ENCODE results near the gene RPTOR. TPM values are rescaled to one million over a fixed set of nuclear protein-coding genes. Genes with fewer than 3 reads are reported as not detected.
"Not testable (repeated sequence)": the region's sequence is repeated elsewhere in the genome, so short reads cannot be mapped to it uniquely, and the experiment has no call there.

The RPTOR gene
- total RNA-seq, 1 donor: 29.8 TPM

DNA sequence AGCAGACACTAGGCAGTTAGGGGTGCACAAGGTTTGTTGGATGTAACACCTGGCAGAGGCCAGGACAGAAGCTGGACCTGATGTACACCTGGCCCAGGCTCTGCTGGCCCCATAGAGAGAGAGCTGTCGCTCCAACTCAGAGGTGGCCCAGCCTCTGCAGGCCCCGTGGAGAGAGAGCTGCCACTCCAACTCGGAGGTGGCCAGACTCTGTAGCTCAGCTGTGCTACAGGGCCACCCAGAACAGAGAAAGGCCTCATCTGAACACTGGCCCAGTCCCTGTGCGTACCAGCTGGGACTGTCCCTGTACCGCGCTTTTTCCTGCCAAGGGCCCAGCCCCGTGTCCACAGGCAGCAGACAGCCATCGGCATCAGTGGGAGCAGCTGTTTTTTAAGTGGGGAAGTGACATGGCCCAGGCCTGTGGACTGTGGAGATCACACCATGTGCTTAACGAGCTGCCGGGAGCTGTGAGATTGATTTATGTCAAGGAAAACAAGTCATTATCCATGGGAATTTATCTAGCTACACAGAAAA is 270.6 kb downstream of the RPTOR start:
- Histone ChIP-seq H3K9me3 (ENCODE audit: low read depth, low read length) (no peaks in the 10 kb centered on the region), H3K27me3 (ENCODE audit: insufficient read depth, low read length) (no peaks in the 10 kb centered on the region), H3K4me1 (ENCODE audit: insufficient read depth, low read length) (peaks cover 23% of the 10 kb centered on the region), H3K4me3 (ENCODE audit: low read length) (no peak overlapping the region)

DNA sequence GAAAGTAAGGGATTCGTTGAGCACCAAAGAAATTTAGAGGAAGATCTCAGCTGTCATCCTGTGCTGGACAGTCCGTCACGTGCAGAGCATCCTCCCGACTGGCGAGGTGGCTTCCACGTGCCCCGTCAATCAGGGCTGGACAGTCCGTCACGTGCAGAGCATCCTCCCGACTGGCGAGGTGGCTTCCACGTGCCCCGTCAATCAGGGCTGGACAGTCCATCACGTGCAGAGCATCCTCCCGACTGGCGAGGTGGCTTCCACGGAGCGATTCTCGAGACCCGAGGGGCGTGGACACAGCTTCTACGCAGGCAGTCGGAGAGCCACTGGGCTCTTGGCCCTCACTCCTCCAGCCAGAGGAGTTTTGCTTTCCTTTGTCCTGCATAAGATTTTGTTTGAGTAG is 271.1 kb downstream of the RPTOR start:
- not testable (repeated sequence) for H3K4me3 ChIP-seq (ENCODE audit: low read length); H3K9me3 ChIP-seq (ENCODE audit: low read depth, low read length); H3K27me3 ChIP-seq (ENCODE audit: insufficient read depth, low read length)
- H3K4me1 ChIP-seq (ENCODE audit: insufficient read depth, low read length): peaks cover 28% of the 10 kb centered on the region

DNA sequence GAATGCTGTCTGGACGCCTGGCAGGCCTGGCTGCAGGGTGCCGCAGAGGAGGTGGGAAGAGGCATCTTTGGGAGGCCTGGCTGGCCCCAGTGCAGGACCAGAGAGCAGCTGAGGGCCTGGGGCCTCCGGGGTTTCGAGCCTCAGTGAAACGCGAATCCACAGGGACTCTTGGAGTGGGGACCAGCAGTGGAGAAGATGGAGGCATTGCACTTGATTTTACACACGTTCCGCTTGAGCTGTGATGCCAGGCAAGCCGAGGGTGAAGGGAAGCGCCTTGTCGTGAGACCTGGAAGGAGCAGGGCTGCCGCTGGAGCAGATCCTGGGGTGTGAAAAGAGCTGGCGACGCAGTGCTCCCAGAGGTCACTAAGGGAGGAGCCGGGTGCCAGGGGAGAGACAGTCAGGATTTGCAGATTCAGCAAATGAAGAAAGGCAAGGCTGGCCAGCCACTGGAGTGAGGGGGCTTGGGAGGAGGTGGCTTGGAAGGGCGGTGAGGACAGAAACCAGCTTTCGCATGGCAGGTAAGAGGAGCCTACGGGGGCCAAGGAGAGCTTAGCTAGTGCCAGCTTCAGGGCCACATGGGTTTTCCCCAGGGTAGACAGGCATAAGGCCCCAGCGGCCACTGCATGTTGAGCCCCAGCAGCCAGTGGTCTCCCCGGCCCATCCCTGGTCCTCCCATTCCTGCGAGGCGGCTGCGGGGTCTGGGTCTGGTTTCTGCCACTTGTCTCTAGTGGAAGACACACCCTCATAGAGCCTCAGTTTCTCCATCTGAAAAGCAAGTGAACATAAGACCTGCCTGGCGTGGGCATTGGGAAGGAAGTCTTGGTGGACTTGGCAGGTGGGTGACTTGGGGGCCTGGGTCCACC is 271.8 kb downstream of the RPTOR start:
- no peaks in the 10 kb centered on the region for H3K9me3 ChIP-seq (ENCODE audit: low read depth, low read length)
- H3K27me3 ChIP-seq (ENCODE audit: insufficient read depth, low read length): no peaks in the 10 kb centered on the region
- no peak overlapping the region for H3K4me3 ChIP-seq (ENCODE audit: low read length)
- H3K4me1 ChIP-seq (ENCODE audit: insufficient read depth, low read length): peaks cover 35% of the 10 kb centered on the region

DNA sequence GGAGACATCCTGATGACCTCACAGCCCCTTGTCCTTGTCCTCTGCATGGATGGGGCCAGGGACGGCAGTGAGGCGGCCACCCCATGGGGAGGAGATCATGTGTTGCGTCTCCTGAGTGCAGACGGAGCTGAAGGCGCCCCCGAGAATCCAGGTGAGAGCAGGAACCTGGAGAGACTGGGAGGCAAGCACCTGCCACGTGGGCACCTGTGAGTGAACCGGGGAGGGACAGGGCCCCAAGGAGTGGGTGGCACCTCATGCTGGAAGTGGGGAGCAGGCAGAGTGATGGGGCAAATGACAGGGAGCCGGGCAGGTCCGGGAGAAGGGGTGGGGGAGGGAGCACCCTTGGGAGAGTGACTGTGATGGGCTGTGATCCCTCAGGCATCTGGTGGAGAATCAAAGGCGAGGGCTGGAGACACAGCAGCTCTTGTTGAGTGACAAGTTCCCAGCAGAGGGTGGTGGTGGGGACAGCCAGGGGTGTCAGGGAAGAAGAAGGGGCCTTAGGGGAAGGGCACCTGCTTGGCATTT is 272.7 kb downstream of the RPTOR start:
- Histone ChIP-seq H3K27me3 (ENCODE audit: insufficient read depth, low read length) (no peaks in the 10 kb centered on the region), H3K9me3 (ENCODE audit: low read depth, low read length) (no peaks in the 10 kb centered on the region), H3K4me3 (ENCODE audit: low read length) (no peak overlapping the region)

DNA sequence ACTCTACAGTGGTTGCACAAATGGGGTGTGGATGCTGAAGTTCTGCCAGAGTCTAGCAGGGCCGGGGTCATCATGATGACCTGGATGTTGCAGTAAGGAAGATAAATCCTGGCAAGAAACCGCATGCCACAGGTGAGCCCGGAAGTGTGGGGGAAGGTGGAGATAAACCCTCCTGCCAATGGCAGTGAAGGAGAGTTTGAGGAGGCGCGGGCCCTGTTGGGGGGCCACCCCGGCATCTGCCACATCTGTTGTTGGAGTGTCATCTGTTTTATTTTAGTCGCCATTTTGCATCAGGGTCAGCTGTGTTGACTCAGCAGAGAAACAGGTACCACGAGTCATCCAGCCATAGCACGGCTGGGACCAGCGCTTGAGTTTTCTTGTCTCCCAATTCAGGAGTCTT is 273.2 kb downstream of the RPTOR start:
- no peaks in the 10 kb centered on the region for H3K9me3 ChIP-seq (ENCODE audit: low read depth, low read length)
- H3K4me1 ChIP-seq (ENCODE audit: insufficient read depth, low read length): peaks cover 31% of the 10 kb centered on the region
- no peaks in the 10 kb centered on the region for H3K27me3 ChIP-seq (ENCODE audit: insufficient read depth, low read length)
- H3K4me3 ChIP-seq (ENCODE audit: low read length): no peak overlapping the region

More for the DNA sequence above, 272.7 kb downstream of the RPTOR start:
- H3K4me1 ChIP-seq (ENCODE audit: insufficient read depth, low read length): peaks cover 31% of the 10 kb centered on the region

DNA sequence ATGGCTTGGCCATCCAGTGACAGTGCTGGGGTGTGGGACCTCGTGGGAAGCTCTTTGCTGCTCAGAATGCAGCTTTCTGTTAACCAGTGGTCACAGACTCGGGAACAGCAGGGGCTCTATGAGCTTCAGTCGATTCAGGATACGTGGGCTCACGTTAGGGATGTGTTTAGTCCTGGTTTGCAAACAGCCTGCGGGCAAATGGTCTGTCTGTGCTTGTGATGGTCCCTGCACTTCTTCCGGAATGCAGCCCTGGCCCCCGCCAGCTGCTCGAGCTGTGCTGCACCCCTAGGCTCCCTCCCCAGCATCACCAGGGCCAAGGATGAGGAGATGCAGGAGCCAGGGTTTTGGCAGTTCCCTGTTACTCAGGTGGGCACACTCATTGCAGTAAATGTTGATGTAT is 274.2 kb downstream of the RPTOR start:
- Histone ChIP-seq H3K27me3 (ENCODE audit: insufficient read depth, low read length) (no peaks in the 10 kb centered on the region), H3K9me3 (ENCODE audit: low read depth, low read length) (no peaks in the 10 kb centered on the region), H3K4me3 (ENCODE audit: low read length) (no peak overlapping the region), H3K4me1 (ENCODE audit: insufficient read depth, low read length) (peaks cover 31% of the 10 kb centered on the region)

DNA sequence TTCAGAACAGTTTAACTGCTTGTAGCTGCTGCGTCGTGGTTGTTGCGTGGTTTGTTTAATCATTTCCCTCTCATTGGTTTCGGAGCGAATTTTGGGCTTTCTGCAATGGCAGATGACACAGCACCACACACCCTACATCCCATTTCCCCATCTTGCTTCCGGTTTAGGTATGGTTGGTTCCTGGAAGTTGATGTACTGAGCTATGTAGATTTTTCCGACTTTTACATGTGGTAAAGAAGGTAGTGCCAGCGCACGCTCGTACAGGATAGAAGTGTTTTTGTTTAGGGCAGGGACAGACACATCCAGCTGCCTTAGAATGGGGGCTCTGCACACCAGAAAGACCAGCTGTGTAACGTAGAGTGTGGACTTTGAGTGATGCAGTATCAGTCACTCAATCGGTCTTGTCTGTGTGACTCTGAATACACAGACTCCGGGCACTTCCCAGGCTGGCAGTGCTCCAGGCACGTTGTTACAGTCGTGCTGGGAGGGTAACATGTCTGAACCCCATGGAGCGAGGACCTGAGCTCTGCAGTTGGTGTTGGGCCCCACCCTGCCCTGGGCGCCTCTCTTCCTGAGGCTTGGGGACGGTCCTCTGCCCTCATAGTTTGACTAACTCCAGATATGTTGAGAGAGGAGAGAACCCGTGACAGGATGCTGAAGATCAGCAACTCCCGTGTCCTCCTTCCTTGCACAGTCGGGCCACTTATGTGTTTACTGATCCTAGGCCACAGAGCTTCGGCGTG is 275.0 kb downstream of the RPTOR start:
- no peaks in the 10 kb centered on the region for H3K9me3 ChIP-seq (ENCODE audit: low read depth, low read length)
- H3K27me3 ChIP-seq (ENCODE audit: insufficient read depth, low read length): no peaks in the 10 kb centered on the region
- H3K4me3 ChIP-seq (ENCODE audit: low read length): no peak overlapping the region
- peaks cover 31% of the 10 kb centered on the region for H3K4me1 ChIP-seq (ENCODE audit: insufficient read depth, low read length)

DNA sequence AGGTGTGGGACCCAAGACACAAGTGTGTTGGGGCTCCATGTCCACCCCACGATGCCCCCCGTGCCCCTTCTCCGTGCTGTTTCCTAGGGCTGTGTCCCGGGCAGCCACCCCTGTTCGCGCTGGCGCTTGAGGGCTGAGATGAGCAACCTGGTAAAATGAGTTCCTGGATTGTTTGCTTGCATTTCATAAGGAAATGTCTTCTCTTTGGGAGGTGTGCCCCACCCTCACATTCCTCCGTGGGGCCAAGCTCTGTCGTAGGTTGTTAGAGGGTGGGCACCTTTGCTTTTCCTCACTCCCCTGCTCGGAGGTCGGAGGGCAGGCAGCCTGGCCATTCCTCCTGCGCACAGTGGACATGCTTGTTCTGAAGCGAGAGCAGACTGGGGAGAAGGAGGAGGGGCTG is 275.7 kb downstream of the RPTOR start:
- Histone ChIP-seq H3K27me3 (ENCODE audit: insufficient read depth, low read length) (no peaks in the 10 kb centered on the region), H3K4me3 (ENCODE audit: low read length) (no peak overlapping the region), H3K9me3 (ENCODE audit: low read depth, low read length) (no peaks in the 10 kb centered on the region), H3K4me1 (ENCODE audit: insufficient read depth, low read length) (peaks cover 31% of the 10 kb centered on the region)

DNA sequence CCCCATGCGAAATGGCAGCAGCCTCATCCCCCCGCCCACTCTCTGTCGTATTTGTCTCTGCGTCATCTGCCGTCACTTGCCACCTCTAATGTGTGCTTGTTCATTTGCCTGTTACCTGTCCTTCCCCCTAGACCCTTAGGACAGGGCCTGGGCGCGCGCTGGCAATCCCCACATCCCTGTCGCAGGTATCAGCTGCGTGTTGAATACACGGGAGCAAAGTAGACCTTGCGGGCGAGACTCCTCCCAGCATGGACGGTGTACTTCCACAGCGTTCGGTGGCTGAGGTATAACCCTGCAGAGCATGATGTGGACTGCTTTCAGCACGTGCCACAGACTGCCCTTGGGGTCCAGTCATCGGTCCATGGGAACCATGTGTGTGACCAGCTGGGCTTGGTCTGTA is 276.9 kb downstream of the RPTOR start:
- H3K4me1 ChIP-seq (ENCODE audit: insufficient read depth, low read length): peaks cover 34% of the 10 kb centered on the region
- no peaks in the 10 kb centered on the region for H3K27me3 ChIP-seq (ENCODE audit: insufficient read depth, low read length)
- H3K4me3 ChIP-seq (ENCODE audit: low read length): no peak overlapping the region
- no peaks in the 10 kb centered on the region for H3K9me3 ChIP-seq (ENCODE audit: low read depth, low read length)

DNA sequence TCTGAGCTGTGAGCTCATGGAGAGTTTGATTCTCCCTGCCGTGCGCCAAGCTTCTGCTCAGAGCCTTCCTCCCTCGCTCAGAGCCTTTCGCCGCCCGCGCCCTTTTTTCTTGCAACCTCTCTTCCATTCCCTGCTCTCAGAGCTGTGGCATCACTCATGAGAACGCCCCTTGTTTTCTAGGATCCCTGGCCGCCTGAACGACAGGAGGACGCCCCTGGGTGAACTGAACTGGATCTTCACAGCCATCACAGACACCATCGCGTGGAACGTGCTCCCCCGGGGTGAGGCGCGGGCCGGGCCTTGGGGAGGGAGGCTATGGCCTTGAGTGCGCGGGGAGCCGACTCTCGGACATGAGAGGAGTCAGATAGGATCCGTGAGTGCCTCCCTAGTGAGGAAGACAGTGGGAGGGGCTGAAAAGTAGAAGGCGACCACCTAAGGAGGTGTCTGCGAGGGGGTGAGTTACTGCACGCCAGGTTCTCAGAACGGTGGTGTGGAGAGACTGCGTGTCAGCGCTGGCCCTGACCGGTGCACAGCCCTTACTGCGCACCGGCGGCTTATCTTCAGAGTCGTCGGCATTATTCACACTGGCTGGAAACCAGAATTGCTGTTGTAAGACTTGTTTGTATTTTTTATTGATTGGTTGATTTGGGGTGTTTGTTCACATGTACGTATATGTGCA is 277.5 kb downstream of the RPTOR start:
- no peaks in the 10 kb centered on the region for H3K9me3 ChIP-seq (ENCODE audit: low read depth, low read length)
- peaks cover 38% of the 10 kb centered on the region for H3K4me1 ChIP-seq (ENCODE audit: insufficient read depth, low read length)
- H3K27me3 ChIP-seq (ENCODE audit: insufficient read depth, low read length): no peaks in the 10 kb centered on the region
- no peak overlapping the region for H3K4me3 ChIP-seq (ENCODE audit: low read length)

DNA sequence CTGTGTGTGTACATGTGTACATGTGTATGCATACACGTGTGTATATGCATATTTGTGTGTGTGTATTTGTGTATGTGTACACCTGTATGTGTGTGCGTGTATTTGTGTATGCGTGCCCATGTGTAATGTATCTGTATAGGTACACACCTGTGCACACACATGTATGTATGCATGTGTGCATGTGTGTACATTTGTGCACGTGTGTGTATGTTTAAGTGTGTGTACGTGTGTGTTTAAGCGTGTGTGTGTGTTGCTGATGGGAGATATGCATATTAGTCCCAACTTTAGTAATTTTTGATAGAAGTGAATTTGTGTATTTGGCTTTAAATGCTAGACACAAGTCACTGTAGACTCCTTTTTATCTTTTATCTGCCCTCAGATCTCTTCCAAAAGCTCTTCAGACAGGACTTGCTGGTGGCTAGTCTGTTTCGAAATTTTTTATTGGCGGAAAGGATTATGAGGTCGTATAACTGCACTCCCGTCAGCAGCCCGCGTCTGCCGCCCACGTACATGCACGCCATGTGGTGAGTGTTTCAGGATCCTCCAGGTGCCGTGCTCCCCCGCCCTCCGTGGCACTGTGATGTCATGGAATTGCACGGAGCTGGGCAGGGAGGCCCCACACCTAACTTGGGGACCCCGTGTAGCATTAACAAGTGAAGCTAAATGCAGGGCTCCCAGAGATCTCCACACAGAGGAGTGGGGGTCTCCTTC is 278.2 kb downstream of the RPTOR start:
- Histone ChIP-seq H3K9me3 (ENCODE audit: low read depth, low read length) (no peaks in the 10 kb centered on the region), H3K4me3 (ENCODE audit: low read length) (no peak overlapping the region), H3K27me3 (ENCODE audit: insufficient read depth, low read length) (no peaks in the 10 kb centered on the region), H3K4me1 (ENCODE audit: insufficient read depth, low read length) (peaks cover 40% of the 10 kb centered on the region)

DNA sequence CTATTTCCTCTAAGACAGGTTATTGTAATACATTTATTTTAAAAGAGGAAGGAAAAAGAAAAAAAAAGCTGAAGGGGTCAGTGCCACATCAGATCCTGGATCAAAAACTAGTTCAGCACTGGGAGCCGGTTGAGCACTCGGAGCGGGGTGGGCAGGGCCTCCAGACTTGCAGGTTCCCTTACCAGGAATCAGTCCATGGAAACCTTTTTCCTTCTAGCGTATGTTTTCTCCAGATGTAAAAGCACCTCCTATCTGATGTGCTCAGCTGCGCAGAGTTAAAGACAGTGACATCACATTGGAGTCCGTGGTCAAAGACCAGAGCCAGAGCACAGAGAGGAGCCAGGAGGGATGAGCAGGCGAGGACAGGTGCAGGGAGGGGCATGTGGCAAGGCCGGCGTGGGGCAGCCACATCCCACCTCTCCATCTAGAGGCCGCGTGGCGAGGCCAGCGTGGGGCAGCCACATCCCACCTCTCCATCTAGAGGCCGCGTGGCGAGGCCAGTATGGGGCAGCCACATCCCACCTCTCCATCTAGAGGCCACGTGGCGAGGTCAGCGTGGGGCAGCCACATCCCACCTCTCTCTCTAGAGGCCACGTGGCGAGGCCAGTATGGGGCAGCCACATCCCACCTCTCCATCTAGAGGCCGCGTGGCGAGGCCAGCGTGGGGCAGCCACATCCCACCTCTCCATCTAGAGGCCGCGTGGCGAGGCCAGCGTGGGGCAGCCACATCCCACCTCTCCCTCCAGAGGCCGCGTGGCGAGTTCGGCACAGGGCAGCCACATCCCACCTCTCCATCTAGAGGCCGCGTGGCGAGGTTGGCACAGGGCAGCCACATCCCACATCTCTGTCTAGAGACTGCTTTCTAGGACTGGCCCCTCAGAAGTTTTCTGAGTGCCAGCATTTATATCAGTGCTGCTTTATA is 280.2 kb downstream of the RPTOR start:
- H3K9me3 ChIP-seq (ENCODE audit: low read depth, low read length): no peaks in the 10 kb centered on the region
- no peaks in the 10 kb centered on the region for H3K27me3 ChIP-seq (ENCODE audit: insufficient read depth, low read length)
- H3K4me1 ChIP-seq (ENCODE audit: insufficient read depth, low read length): peaks cover 25% of the 10 kb centered on the region
- H3K4me3 ChIP-seq (ENCODE audit: low read length): no peak overlapping the region

DNA sequence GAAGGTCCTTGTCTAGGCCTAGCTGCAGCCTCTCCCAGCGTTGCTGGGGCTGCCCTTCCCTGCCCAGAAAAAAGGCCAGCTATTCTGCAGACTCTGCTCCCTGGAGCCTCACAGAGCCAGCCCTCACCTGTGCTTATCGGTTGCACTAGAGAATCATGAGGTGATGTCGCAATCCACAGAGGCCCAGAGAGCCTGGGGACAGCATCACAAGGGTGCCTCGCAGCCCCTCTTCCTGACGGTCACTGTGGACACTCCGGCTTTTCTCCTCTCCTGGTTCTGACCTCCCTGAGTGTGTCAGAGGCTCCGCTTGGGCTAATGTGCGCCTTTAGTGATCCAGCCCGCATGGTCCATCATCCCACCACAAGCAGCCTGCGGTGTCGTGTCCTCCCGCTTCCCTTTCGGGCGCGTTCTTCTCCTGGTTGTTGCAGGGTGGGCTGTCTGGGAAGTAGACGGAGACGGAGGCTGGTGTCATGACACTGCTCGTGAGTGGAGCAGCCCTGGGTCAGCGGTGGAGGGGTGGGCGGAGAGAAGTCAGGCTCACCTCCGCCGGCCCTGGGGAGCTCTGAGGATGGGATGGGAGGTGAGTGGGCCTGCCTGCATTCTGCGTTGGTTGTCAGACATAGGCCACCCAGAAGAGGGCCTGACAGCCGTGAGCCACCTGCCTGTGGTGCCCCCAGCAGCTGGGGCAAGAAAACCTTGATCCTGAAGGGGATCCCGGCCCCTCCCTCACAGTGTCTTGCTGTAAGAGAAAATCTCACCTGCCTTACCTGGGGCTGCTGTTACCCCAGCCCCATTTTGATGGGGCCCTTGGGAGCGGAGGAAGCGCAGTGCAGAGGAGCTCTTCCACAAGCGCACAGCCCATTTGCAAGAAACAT is 281.1 kb downstream of the RPTOR start:
- Histone ChIP-seq H3K9me3 (ENCODE audit: low read depth, low read length) (no peaks in the 10 kb centered on the region), H3K4me3 (ENCODE audit: low read length) (no peak overlapping the region), H3K27me3 (ENCODE audit: insufficient read depth, low read length) (no peaks in the 10 kb centered on the region), H3K4me1 (ENCODE audit: insufficient read depth, low read length) (peaks cover 16% of the 10 kb centered on the region)
